BJ (cell line): Measurements from ENCODE around the gene ARIH1. TPM values are rescaled to one million over a fixed set of nuclear protein-coding genes. Genes with fewer than 3 reads are reported as not detected.

Experiments used
- CTCF ChIA-PET: fragments of 350-600 bp; formaldehyde crosslinking; extraction: SDS; loops from one replicate; lab custom pipeline; 2021; ENCODE audit warnings: antibody characterized with exemption, inconsistent platforms; lab: Yijun Ruan, JAX
- POLR2A ChIA-PET: fragments of 300-600 bp; sonication (Branson Sonifier 250); formaldehyde crosslinking; extraction: SDS; loops from one replicate; lab custom pipeline; 2021; ENCODE audit warnings: antibody characterized with exemption; lab: Charles Lee
- DNase-seq: peaks from one replicate; pipeline ENCODE4 v3.0.0-alpha.2; 2011; ENCODE audit warnings: low read depth
- H3K27me3 ChIP-seq: 2 replicates; pipeline ENCODE4 v1.6.0; 2011; ENCODE audit warnings: low read length; ENCODE audit not compliant: control insufficient read depth, insufficient read depth
- H3K36me3 ChIP-seq: 2 replicates; pipeline ENCODE4 v1.5.1; 2011; ENCODE audit warnings: low read length; ENCODE audit not compliant: control insufficient read depth, insufficient read depth
- H3K4me3 ChIP-seq: 2 replicates; pipeline ENCODE4 v1.5.1; 2011; ENCODE audit warnings: low read depth, mild to moderate bottlenecking, control low read depth, low read length
- polyA plus RNA-seq: library from polyadenylated mRNA; depleted of rRNA; stranded (reverse); fragments of >200 nt; gene quantifications from 2 replicates; pipeline ENCODE4 v1.2.3, GENCODE V29; 2011
- TF ChIP-seq, protein P1 (sequence below): IDR thresholded peaks from 2 replicates; pipeline ENCODE4 v1.5.1; 2011; ENCODE audit warnings: low read depth, mild to moderate bottlenecking, control low read depth, inconsistent platforms, low read length, moderate library complexity; ENCODE audit not compliant: insufficient read depth

ARIH1 gene
- polyA plus RNA-seq, 1 experiment, result 46.0 TPM

GRCh38 chr15:72464251-72464650 lies 9.9 kb upstream of the ARIH1 start:
- Histone ChIP-seq H3K36me3 (no peaks in the 10 kb centered on the region), H3K27me3 (no peaks in the 10 kb centered on the region), H3K4me3 (no peak overlapping the region)
- CTCF ChIA-PET, result interaction anchor here (0.8 to 1.3 kb wide), 2 partner anchors 104 to 151 kb away, joined by 3 to 4 read pairs; no protein-coding TSS in a partner anchor
- POLR2A ChIA-PET, result no interaction called here
- TF ChIP-seq, protein P1, sequence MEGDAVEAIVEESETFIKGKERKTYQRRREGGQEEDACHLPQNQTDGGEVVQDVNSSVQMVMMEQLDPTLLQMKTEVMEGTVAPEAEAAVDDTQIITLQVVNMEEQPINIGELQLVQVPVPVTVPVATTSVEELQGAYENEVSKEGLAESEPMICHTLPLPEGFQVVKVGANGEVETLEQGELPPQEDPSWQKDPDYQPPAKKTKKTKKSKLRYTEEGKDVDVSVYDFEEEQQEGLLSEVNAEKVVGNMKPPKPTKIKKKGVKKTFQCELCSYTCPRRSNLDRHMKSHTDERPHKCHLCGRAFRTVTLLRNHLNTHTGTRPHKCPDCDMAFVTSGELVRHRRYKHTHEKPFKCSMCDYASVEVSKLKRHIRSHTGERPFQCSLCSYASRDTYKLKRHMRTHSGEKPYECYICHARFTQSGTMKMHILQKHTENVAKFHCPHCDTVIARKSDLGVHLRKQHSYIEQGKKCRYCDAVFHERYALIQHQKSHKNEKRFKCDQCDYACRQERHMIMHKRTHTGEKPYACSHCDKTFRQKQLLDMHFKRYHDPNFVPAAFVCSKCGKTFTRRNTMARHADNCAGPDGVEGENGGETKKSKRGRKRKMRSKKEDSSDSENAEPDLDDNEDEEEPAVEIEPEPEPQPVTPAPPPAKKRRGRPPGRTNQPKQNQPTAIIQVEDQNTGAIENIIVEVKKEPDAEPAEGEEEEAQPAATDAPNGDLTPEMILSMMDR, result no peak
- no peak for DNase-seq

GRCh38 chr15:72468103-72468502 lies 6.0 kb upstream of the ARIH1 start:
- no peak for DNase-seq
- ChIA-PET POLR2A (no interaction called here), CTCF (no interaction called here)
- Histone ChIP-seq H3K36me3 (no peaks in the 10 kb centered on the region), H3K4me3 (no peak overlapping the region), H3K27me3 (no peaks in the 10 kb centered on the region)
- TF ChIP-seq, protein P1, result no peak

GRCh38 chr15:72472992-72473610 lies 1.0 kb upstream of the ARIH1 start:
- peak overlapping the region; percentile 82 for H3K4me3 ChIP-seq
- TF ChIP-seq, protein P1, result peak; percentile 53
- no peak for DNase-seq
- peaks cover 2% of the 10 kb centered on the region; the same call in 1 of the 2 replicates for H3K36me3 ChIP-seq
- no peaks in the 10 kb centered on the region for H3K27me3 ChIP-seq
- ChIA-PET CTCF (interaction anchor here (1.1 to 1.4 kb wide), 4 partner anchors 11 to 135 kb away, joined by 3 to 4 read pairs (median 4); no protein-coding TSS in a partner anchor), POLR2A (interaction anchor here (0.5 to 0.6 kb wide), 2 partner anchors 87 to 239 kb away, joined by 3 to 4 read pairs; no protein-coding TSS in a partner anchor)

DNA sequence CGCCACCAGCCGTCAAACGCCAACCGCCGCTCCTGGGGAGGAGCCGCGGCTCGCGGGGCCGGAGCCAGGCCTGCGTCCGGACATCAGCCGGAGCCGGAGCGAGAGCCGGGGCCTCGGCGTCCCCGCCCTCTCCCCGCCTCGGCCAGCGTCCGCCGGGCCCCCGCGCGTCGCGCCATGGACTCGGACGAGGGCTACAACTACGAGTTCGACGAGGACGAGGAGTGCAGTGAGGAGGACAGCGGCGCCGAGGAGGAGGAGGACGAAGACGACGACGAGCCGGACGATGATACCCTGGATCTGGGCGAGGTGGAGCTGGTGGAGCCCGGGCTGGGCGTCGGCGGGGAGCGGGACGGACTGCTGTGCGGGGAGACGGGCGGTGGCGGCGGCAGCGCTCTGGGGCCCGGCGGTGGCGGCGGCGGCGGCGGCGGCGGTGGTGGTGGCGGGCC lies 359 bp downstream of the ARIH1 start:
- ChIA-PET CTCF (no interaction called here), POLR2A (no interaction called here)
- no peak for DNase-seq
- peaks cover 2% of the 10 kb centered on the region; the same call in 1 of the 2 replicates for H3K36me3 ChIP-seq
- H3K4me3 ChIP-seq, result peak overlapping the region; percentile 82
- H3K27me3 ChIP-seq, result no peaks in the 10 kb centered on the region
- TF ChIP-seq, protein P1, result no peak

DNA sequence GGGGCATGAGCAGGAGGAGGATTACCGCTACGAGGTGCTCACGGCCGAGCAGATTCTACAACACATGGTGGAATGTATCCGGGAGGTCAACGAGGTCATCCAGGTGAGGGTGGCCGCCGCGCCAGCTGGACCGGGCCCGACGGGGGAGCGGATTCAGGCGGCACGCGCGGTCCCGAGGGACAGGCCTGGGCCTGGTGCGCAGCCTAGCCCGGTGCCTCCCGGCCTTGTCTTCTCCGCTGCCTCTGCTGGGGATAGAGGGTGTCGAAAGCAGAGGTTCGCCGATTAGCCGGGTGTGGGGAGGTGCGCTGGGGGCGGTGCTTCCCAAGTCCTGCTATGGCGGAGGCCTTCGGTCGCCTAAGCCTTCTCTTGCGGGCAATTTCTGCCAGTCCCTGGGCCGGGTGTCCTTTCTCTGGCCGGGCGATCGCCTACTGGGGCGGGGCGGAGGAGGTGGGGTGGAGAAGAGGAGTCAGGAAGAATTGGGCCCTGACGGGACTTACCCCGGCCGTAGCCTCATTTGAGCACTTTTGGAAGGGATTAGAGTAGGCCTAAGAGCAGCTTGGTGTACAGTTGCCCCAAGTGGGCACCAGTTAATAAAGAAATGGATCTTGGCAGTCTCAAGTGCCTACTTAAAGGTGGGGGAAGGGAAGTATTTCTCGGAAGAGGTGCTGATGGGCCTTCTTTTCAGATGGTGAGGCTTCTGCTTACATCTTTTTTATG lies 940 bp downstream of the ARIH1 start:
- H3K4me3 ChIP-seq, result peak overlapping the region; percentile 82
- TF ChIP-seq, protein P1, result no peak
- no peaks in the 10 kb centered on the region for H3K27me3 ChIP-seq
- peak; percentile 9 for DNase-seq
- H3K36me3 ChIP-seq, result peaks cover 2% of the 10 kb centered on the region; the same call in 1 of the 2 replicates
- ChIA-PET POLR2A (no interaction called here), CTCF (interaction anchor here (1.2 kb wide), 1 partner anchor 12 kb away, joined by 3 read pairs; no protein-coding TSS in a partner anchor)
